Lower leg skin (tissue), 4 donors: ENCODE data around the gene CCDC63. TPM values are rescaled to one million over a fixed set of nuclear protein-coding genes. Genes with fewer than 3 reads are reported as not detected.

Source experiments
- DNase-seq, 2 donors: peaks; one replicate each; pipeline ENCODE4 v3.0.0-alpha.2; 2019; ENCODE audit warnings: low spot score in 2 of 2
- H3K4me3 ChIP-seq: fragments of 200-600 bp; sonication (generic); 2 replicates; pipeline ENCODE4 v1.5.1; 2017; ENCODE audit warnings: mild to moderate bottlenecking, low read depth; ENCODE audit not compliant: poor library complexity, severe bottlenecking
- CTCF ChIP-seq, 3 donors: fragments of 450-650 bp; IDR thresholded peaks; one replicate each; pipeline ENCODE4 v1.5.1; 2016; ENCODE audit warnings: antibody characterized with exemption in 3 of 3, mild to moderate bottlenecking in 3 of 3, moderate library complexity in 2 of 3
- POLR2A ChIP-seq, 2 donors: fragments of 450-650 bp; IDR thresholded peaks; one replicate each; pipeline ENCODE4 v1.6.1; 2016 to 2017; ENCODE audit warnings: antibody characterized with exemption in 2 of 2, mild to moderate bottlenecking in 1 of 2, moderate library complexity in 1 of 2
- WGBS, 2 donors: methylation state at CpG; one replicate each; pipeline ENCODE4 v1.1.5; 2018; 5-methylcytosine and 5-hydroxymethylcytosine counted together
- intact Hi-C: fragments of 100-400 bp; cut with DNase I; formaldehyde crosslinking; loops from one replicate; pipeline ENCODE4 v1.15.0; 2023; ENCODE audit warnings: low total_unique reads
- total RNA-seq, 4 donors: library from RNA; depleted of rRNA; stranded (reverse); fragments of >200 nt; gene quantifications; one replicate each; pipeline ENCODE4 v1.1.0, GENCODE V29; 2016

The CCDC63 gene
- total RNA-seq, 4 donors from 2014 or later = 0.29 TPM; not detected in 3

DNA sequence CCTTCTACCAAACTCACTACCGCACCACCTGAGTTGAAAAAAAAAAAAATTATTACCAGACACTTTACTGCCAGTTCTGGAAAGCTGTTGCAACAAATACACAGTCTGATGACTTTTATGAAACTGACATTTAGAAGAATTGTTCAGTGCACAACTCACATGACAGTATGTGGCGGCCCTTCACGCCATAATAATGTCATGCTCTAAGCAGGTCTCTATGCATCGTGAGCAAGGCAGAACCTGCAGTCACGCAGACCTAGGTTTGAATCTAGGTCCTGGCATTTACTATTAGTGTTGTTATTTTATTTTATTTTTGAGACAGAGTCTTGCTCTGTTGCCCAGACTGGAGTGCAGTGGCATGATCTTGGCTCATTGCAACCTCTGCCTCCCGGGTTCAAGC, 65.5 kb downstream of the CCDC63 start:
- DNase-seq = no peak
- 83 to 85% methylated on average over 6 of the region's 6 CpGs for WGBS, 2 donors
- H3K4me3 ChIP-seq = no peak overlapping the region
- intact Hi-C loops = no loop called here
- TF ChIP-seq CTCF (IDR thresholded peaks at IDR 0.05) (no peak), POLR2A (IDR thresholded peaks at IDR 0.05) (no peak)

GRCh38 chr12:110913119-110914056, 66.6 kb downstream of the CCDC63 start:
- no peak for DNase-seq
- intact Hi-C loops = no loop called here
- no peak overlapping the region for H3K4me3 ChIP-seq
- WGBS, 2 donors = 84 to 86% methylated on average over 14 of the region's 14 CpGs
- no peak for TF ChIP-seq POLR2A (IDR thresholded peaks at IDR 0.05)
- no peak for TF ChIP-seq CTCF (IDR thresholded peaks at IDR 0.05)

DNA sequence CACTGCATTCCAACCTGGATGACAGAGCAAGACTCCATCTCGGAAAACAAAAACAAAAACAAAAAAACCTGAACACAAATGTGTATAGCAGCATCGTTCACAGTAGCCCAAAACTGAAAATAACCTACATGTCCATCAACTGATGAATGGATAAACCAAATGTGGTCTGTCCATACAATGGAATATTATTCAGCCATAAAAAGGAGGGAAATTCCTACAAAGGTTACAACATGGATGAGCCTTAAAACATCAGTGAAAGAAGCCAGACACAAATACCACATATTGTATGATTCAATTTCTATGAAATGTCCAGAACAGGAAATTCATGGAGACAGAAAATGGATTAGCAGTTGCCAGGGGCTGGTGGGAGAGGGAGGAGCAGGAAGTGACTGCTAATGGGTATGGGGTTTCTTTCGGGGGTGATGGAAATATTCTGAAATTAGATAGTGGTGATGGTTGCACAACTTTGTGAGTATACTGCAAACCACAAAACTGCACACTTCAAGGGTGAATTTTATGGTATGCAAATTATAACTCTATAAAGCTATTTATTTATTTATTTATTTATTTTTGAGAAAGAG, 69.6 kb downstream of the CCDC63 start:
- TF ChIP-seq CTCF (IDR thresholded peaks at IDR 0.05) = no peak
- TF ChIP-seq POLR2A (IDR thresholded peaks at IDR 0.05) = no peak

GRCh38 chr12:110917467-110917866, 70.7 kb downstream of the CCDC63 start:
- no peak overlapping the region for H3K4me3 ChIP-seq
- DNase-seq = no peak
- intact Hi-C loops = no loop called here
- TF ChIP-seq POLR2A (IDR thresholded peaks at IDR 0.05) (no peak), CTCF (IDR thresholded peaks at IDR 0.05) (no peak)
- 22 to 39% methylated on average over 5 of the region's 5 CpGs for WGBS, 2 donors

More for the DNA sequence above, 69.6 kb downstream of the CCDC63 start:
- WGBS, 2 donors = 70 to 72% methylated on average over 3 of the region's 3 CpGs
- DNase-seq = no peak
- intact Hi-C loops = no loop called here
- H3K4me3 ChIP-seq = no peak overlapping the region

DNA sequence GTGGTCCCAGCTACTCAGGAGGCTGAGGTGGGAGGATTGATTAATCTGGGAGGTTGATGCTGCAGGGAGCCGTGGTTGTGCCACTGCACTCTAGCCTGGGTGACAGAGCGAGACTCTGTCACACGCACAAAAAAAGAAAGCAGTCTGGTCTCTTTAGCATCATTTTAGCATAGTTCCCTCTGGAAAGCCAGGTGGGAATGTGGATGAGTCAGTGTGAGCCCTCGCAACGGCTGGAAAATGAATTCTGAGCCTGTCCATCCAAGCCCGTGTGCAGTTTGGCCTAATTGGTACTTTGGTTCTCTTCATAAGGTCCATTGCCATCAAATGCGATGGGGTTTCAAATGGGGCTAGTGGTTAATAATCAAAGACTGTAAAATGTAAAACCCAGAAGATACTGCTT, 71.2 kb downstream of the CCDC63 start:
- intact Hi-C loops = no loop called here
- DNase-seq = no peak
- WGBS, 2 donors = 80 to 81% methylated on average over 7 of the region's 7 CpGs
- no peak overlapping the region for H3K4me3 ChIP-seq
- no peak for TF ChIP-seq CTCF (IDR thresholded peaks at IDR 0.05)
- no peak for TF ChIP-seq POLR2A (IDR thresholded peaks at IDR 0.05)
